Skeletal muscle tissue (tissue), 4 donors: ENCODE data around the gene NKAIN2. TPM values are rescaled to one million over a fixed set of nuclear protein-coding genes. Genes with fewer than 3 reads are reported as not detected.

Experiments
- H3K27ac ChIP-seq: one replicate; pipeline ENCODE4 v1.7.0; 2013; ENCODE audit warnings: mild to moderate bottlenecking, low read depth, low read length, inconsistent platforms
- H3K27me3 ChIP-seq, 3 donors: one replicate each; pipeline ENCODE4 v1.7.0; 2013; ENCODE audit warnings: low read length in 3 of 3; ENCODE audit not compliant: control insufficient read depth in 3 of 3, insufficient read depth in 3 of 3
- H3K36me3 ChIP-seq, 3 donors: one replicate each; pipeline ENCODE4 v1.7.0; 2013; ENCODE audit warnings: low read length in 3 of 3; ENCODE audit not compliant: control insufficient read depth in 3 of 3, insufficient read depth in 3 of 3
- H3K4me1 ChIP-seq, 3 donors: one replicate each; pipeline ENCODE4 v1.7.0; 2013; ENCODE audit warnings: low read length in 3 of 3, mild to moderate bottlenecking in 3 of 3; ENCODE audit not compliant: control insufficient read depth in 3 of 3, insufficient read depth in 3 of 3
- H3K4me3 ChIP-seq, 3 donors: one replicate each; pipeline ENCODE4 v1.7.0; 2013; ENCODE audit warnings: low read length in 3 of 3
- H3K9ac ChIP-seq, 3 donors: one replicate each; pipeline ENCODE4 v1.7.0; 2013; ENCODE audit warnings: low read length in 3 of 3, mild to moderate bottlenecking in 3 of 3, moderate library complexity in 2 of 3, low read depth in 1 of 3
- H3K9me3 ChIP-seq, 3 donors: one replicate each; pipeline ENCODE4 v1.7.0; 2013; ENCODE audit warnings: low read length in 3 of 3; ENCODE audit not compliant: control insufficient read depth in 3 of 3
- total RNA-seq: library from RNA; depleted of rRNA; stranded (reverse); fragments of >200 nt; gene quantifications from one replicate; pipeline ENCODE4 v1.2.3, GENCODE V29; 2014
- donor health status: Osteomylitis.

The NKAIN2 gene
- total RNA-seq, 1 donor from 2014 or later: 3.1 TPM

DNA sequence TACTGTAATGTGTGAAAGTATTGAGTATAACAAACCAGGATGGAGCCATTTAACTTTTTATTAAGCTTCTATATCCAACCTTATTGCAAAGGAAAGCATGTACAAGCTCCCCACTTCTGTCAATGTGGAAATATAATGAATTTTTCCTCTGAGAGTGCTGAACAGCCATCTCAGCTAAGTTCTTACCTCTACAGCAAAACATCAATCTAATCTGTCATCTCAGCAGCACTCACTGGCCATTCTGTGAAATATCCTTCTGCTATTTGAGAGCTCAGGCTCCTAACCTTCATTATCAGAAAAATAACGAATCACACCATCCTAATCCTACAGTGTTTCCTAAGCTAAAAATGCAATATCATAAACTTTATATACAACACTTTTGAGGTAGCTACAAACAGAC lies 964.6 kb downstream of the NKAIN2 start:
- Histone ChIP-seq H3K4me3 (no peak overlapping the region), H3K27me3 (no peaks in the 10 kb centered on the region), H3K9ac (no peak overlapping the region), H3K4me1 (no peaks in the 10 kb centered on the region), H3K9me3 (no peaks in the 10 kb centered on the region), H3K27ac (no peak overlapping the region), H3K36me3 (no peaks in the 10 kb centered on the region)

GRCh38 chr6:124769811-124770544 lies 966.3 kb downstream of the NKAIN2 start:
- no peak overlapping the region for H3K4me3 ChIP-seq
- no peak overlapping the region for H3K9ac ChIP-seq
- H3K36me3 ChIP-seq: no peaks in the 10 kb centered on the region
- no peaks in the 10 kb centered on the region for H3K4me1 ChIP-seq
- H3K27ac ChIP-seq: no peak overlapping the region
- no peaks in the 10 kb centered on the region for H3K27me3 ChIP-seq
- no peaks in the 10 kb centered on the region for H3K9me3 ChIP-seq

- Histone ChIP-seq H3K27me3 (no peaks in the 10 kb centered on the region), H3K9ac (no peak overlapping the region), H3K4me1 (no peaks in the 10 kb centered on the region), H3K36me3 (no peaks in the 10 kb centered on the region), H3K4me3 (no peak overlapping the region), H3K27ac (no peak overlapping the region), H3K9me3 (no peaks in the 10 kb centered on the region)
Measured at GRCh38 chr6:124770784-124771183, 967.1 kb downstream of the NKAIN2 start.

GRCh38 chr6:124772733-124773319 lies 969.2 kb downstream of the NKAIN2 start:
- Histone ChIP-seq H3K4me3 (no peak overlapping the region), H3K36me3 (no peaks in the 10 kb centered on the region), H3K27me3 (no peaks in the 10 kb centered on the region), H3K4me1 (no peaks in the 10 kb centered on the region), H3K9ac (no peak overlapping the region), H3K9me3 (no peaks in the 10 kb centered on the region), H3K27ac (no peak overlapping the region)

GRCh38 chr6:124775121-124775520 lies 971.5 kb downstream of the NKAIN2 start:
- Histone ChIP-seq H3K9ac (no peak overlapping the region), H3K27ac (no peak overlapping the region), H3K36me3 (no peaks in the 10 kb centered on the region), H3K27me3 (no peaks in the 10 kb centered on the region), H3K4me3 (no peak overlapping the region), H3K4me1 (no peaks in the 10 kb centered on the region), H3K9me3 (no peaks in the 10 kb centered on the region)

DNA sequence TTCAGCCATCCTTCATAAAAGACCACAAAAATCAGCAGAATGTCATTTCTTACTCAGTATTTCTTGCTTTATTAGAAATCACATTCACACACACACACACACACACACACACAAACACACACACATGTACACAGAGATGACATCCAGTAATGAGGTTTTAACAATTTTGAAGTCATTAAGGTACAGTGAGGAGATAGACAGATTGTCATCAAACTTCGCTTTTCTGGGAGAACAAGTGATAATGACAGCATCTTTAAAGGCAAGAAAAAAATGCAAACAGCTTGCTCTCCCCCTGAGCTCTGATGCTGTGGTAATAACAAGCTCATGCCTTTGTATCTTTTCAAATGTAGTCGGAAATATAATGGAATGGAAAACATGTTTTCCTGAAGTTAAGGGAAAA lies 974.2 kb downstream of the NKAIN2 start:
- Histone ChIP-seq H3K9me3 (no peaks in the 10 kb centered on the region), H3K27me3 (no peaks in the 10 kb centered on the region), H3K36me3 (no peaks in the 10 kb centered on the region), H3K4me1 (no peaks in the 10 kb centered on the region), H3K27ac (no peak overlapping the region), H3K9ac (no peak overlapping the region), H3K4me3 (no peak overlapping the region)

DNA sequence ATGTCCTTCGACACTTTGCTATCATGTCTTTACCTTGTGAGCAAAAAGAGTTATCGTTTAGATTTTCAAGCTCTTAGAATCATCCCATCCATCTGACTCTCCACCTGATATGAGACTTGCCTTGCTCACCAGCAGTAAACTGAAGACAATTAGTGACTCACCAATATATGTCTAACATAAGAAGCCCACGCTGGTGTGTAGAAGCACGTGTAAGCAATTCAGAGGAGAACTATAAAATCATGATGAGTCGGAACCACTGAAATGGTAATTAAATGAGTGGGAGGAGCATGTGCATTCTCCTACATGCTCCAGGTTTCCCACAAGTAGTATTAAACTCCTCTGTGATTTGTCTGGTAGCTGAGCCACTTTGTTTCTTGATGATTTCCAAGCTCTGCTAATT lies 977.0 kb downstream of the NKAIN2 start:
- Histone ChIP-seq H3K36me3 (no peaks in the 10 kb centered on the region), H3K27me3 (no peaks in the 10 kb centered on the region), H3K27ac (no peak overlapping the region), H3K9me3 (no peaks in the 10 kb centered on the region), H3K9ac (no peak overlapping the region), H3K4me1 (no peaks in the 10 kb centered on the region), H3K4me3 (no peak overlapping the region)

DNA sequence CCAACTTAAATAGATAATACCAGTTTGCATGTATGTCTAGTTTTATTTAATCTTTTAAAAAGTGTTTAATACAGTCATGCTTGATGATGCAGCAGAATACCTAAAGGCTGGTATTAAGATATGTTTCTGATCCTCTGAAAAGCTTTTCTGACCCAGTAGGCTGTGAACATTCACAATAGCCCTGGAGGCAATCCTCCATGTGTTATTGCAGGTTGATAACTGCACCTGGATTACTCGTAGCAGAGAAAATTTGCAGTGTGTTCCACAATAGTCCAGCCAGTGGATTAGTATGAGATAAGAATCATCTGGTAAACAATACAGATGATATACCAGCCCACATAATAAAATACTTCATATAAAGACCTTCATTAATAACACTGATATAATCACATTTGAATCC lies 979.7 kb downstream of the NKAIN2 start:
- no peaks in the 10 kb centered on the region for H3K4me1 ChIP-seq
- no peak overlapping the region for H3K4me3 ChIP-seq
- no peaks in the 10 kb centered on the region for H3K27me3 ChIP-seq
- no peak overlapping the region for H3K27ac ChIP-seq
- H3K9ac ChIP-seq: no peak overlapping the region
- no peaks in the 10 kb centered on the region for H3K36me3 ChIP-seq
- no peaks in the 10 kb centered on the region for H3K9me3 ChIP-seq

DNA sequence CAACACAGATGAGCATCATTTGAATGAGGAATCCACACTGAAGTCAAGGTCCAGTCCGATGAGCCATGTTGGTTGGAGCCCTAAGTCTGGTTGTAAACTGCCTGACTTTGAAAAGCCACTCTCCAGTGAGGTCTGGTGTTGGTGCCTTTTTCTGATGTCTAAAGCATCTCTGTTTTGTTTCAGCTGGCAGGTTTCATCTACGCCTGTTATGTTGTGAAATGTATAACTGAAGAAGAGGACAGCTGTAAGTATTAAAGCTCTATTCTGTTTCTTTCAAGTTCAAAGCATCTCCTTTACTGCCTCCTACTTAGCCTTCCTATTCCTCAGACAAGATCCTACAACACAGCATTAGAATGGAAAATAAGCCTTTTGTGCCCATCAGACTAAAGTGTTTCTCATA lies 987.5 kb downstream of the NKAIN2 start:
- no peaks in the 10 kb centered on the region for H3K36me3 ChIP-seq
- no peak overlapping the region for H3K4me3 ChIP-seq
- H3K27me3 ChIP-seq: no peaks in the 10 kb centered on the region
- no peak overlapping the region for H3K27ac ChIP-seq
- no peaks in the 10 kb centered on the region for H3K9me3 ChIP-seq
- no peaks in the 10 kb centered on the region for H3K4me1 ChIP-seq
- H3K9ac ChIP-seq: no peak overlapping the region

GRCh38 chr6:124792386-124792785 lies 988.7 kb downstream of the NKAIN2 start:
- no peaks in the 10 kb centered on the region for H3K4me1 ChIP-seq
- no peaks in the 10 kb centered on the region for H3K27me3 ChIP-seq
- H3K36me3 ChIP-seq: no peaks in the 10 kb centered on the region
- no peak overlapping the region for H3K27ac ChIP-seq
- H3K4me3 ChIP-seq: no peak overlapping the region
- H3K9me3 ChIP-seq: no peaks in the 10 kb centered on the region
- H3K9ac ChIP-seq: no peak overlapping the region
